IPS-18c (cell line): ENCODE measurements around the gene P2RX5.
A peak's percentile ranks its signal among the peaks of the same experiment; 100 is the strongest.

ENCODE experiments used
- H3K4me3 ChIP-seq: 2 replicates; pipeline ENCODE4 v1.7.0; 2013; ENCODE audit warnings: low read depth, mild to moderate bottlenecking, low read length, moderate library complexity; ENCODE audit not compliant: insufficient read depth
- H3K9me3 ChIP-seq: one replicate; pipeline ENCODE4 v1.6.1; 2013; ENCODE audit warnings: mild to moderate bottlenecking, low read length, moderate library complexity; ENCODE audit not compliant: control insufficient read depth, insufficient read depth

The P2RX5 gene

DNA sequence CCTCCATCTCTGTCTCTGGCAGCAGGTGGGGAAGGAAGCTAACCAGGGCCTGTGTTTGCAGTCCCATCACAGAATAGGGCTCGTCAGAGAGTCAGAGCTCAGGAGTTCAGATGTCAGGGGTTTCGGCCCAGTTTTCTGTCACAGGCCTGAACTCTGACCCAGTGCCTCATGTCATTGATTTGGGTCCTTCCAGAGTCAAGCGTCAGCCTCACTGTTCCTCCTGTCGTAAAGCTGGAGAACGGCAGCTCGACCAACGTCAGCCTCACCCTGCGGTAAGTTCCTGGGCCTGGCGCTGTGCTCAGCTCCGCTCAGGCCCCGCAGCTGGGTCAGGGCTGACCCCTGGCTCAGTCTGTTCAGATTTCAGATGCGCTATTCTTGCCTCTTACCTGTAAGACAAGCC, 48.7 kb downstream of the P2RX5 start:
- Histone ChIP-seq H3K9me3 (no peaks in the 10 kb centered on the region), H3K4me3 (no peak overlapping the region)

GRCh38 chr17:3645310-3645709, 50.6 kb downstream of the P2RX5 start:
- H3K9me3 ChIP-seq = no peaks in the 10 kb centered on the region

DNA sequence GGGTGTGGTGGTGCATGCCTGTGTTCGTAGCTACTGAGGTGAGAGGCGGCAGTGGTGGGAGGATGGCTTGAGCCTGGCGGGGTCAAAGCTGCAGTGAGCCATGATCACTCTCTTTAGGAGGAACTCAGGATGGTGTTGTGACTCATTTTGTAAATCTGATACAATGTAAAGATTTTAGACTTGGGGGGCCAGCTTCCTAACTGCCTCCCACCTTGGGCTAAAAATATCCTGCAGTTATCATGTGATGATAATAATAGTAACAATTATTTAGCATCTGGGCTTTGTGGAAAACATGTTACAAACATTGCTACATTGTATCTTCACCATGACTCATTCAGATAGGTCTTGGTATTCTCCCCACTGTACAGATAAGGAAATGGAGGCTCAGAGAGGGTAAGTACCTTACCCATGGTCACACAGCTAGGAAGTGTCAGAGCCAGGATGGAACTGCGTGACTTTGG, 52.0 kb downstream of the P2RX5 start:
- Histone ChIP-seq H3K4me3 (no peak overlapping the region), H3K9me3 (no peaks in the 10 kb centered on the region)

More at GRCh38 chr17:3645310-3645709, 50.6 kb downstream of the P2RX5 start:
- no peak overlapping the region for H3K4me3 ChIP-seq

GRCh38 chr17:3641717-3642486, 54.1 kb downstream of the P2RX5 start:
- H3K4me3 ChIP-seq = no peak overlapping the region
- H3K9me3 ChIP-seq = no peaks in the 10 kb centered on the region

GRCh38 chr17:3641014-3641413, 54.9 kb downstream of the P2RX5 start:
- H3K9me3 ChIP-seq = no peaks in the 10 kb centered on the region
- peak overlapping the region; percentile 20; the same call in 1 of the 2 replicates for H3K4me3 ChIP-seq

GRCh38 chr17:3639981-3640596, 55.9 kb downstream of the P2RX5 start:
- Histone ChIP-seq H3K4me3 (no peak overlapping the region), H3K9me3 (no peaks in the 10 kb centered on the region)

DNA sequence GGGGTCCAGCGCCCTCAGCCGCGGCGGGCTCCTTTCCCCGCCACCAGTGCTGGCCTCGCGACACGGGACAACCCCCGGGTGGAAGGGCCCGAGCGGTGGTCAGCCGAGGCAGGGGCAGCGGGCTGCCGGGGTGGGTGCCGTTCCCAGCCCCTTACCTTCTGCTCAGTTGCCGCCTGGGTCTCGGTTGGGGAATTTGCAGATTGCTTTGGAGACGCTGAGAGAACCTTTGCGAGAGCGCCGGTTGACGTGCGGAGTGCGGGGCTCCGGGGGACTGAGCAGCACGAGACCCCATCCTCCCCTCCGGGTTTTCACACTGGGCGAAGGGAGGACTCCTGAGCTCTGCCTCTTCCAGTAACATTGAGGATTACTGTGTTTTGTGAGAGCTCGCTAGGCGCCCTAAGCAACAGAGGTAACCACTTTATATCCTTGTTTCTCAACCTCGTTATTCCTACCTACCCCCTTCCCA, 59.0 kb downstream of the P2RX5 start:
- H3K4me3 ChIP-seq = peak overlapping the region; percentile 95

DNA sequence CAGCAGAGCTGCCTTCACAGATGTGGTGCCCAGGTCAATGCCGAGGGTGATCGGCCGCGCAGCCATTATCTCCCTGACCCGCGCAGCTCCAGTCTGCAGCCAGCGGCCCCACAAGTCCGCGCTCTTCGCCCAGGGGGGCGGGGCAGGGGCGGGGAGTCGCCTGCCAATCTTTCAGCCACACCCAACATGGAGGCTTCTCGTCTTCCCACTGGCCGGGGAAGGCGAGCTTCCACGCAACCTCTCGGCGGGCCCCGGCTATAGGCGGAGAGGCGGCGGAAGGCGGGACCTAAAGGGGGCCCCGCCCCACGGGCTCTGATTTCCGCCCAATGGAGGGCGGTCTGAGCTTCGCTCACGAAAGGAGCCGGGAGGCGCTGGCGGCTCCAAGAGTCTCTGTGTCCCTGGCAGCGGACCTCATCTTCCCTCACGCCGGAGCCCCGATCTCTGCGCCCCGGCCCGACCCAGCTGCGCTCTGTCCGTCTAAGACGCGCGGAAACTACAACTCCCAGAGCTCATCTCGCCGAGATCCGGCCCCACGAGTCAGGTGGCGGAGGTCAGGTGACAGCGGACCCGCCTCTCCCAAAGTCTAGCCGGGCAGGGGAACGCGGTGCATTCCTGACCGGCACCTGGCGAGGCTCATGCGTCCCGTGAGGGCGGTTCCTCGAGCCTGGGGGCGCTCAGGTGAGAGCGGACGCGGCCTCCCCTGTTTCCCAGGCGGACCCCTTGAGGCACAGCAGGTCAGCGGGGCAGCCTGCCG, 59.6 kb downstream of the P2RX5 start, which contains the start of the genes CTNS and SHPK:
TSS of gene CTNS (plus strand) at position 607 of the 754 bp plus-strand sequence. CDS start 3,447 bp downstream, outside the sequence.
TSS of gene SHPK (minus strand) at position 97 of the 754 bp plus-strand sequence. CDS start at position 66, 31 bp downstream.
- peak within 1 kb of the TSS; percentile 95 for H3K4me3 ChIP-seq
- H3K9me3 ChIP-seq = no peaks in the 10 kb centered on the region

More for the DNA sequence above, 59.0 kb downstream of the P2RX5 start:
- no peaks in the 10 kb centered on the region for H3K9me3 ChIP-seq

GRCh38 chr17:3635474-3636153, 60.3 kb downstream of the P2RX5 start:
- H3K4me3 ChIP-seq = peak overlapping the region; percentile 95
- no peaks in the 10 kb centered on the region for H3K9me3 ChIP-seq

DNA sequence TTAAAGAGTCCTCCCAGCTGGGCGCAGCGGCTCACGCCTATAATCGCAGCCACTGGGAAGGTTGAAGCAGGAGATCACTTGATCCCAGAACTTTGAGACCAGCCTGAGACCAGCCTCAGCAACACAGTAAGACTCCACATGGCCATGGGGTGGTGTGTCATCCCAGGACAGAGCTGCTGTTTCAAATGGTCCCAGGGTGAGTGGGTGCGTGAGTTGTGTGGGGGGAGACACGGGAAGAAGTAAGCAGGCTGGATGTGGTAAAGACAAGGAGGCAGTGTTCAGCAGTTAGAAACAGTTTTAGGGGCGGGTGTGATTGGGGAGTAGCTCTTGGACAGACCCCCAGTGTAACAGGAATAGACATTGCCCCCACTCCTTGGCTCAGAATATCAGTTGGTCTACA, 63.7 kb downstream of the P2RX5 start:
- H3K9me3 ChIP-seq = no peaks in the 10 kb centered on the region
- H3K4me3 ChIP-seq = no peak overlapping the region

GRCh38 chr17:3630781-3631180, 65.2 kb downstream of the P2RX5 start:
- no peak overlapping the region for H3K4me3 ChIP-seq
- H3K9me3 ChIP-seq = no peaks in the 10 kb centered on the region

GRCh38 chr17:3627769-3628167, 68.2 kb downstream of the P2RX5 start:
- no peaks in the 10 kb centered on the region for H3K9me3 ChIP-seq
- H3K4me3 ChIP-seq = no peak overlapping the region

GRCh38 chr17:3626831-3627768, 68.9 kb downstream of the P2RX5 start:
- no peak overlapping the region for H3K4me3 ChIP-seq

More at GRCh38 chr17:3626831-3627768, 68.9 kb downstream of the P2RX5 start:
- no peaks in the 10 kb centered on the region for H3K9me3 ChIP-seq
